ENCODE data around the gene OR10V1. TPM values are rescaled to one million over a fixed set of nuclear protein-coding genes. Genes with fewer than 3 reads are reported as not detected.

Gene OR10V1
- total and polyA plus RNA-seq, 9 of the 15 experiments (the other 6 are each of a cell fraction or from before 2014, with no cell fraction given) = not detected

DNA sequence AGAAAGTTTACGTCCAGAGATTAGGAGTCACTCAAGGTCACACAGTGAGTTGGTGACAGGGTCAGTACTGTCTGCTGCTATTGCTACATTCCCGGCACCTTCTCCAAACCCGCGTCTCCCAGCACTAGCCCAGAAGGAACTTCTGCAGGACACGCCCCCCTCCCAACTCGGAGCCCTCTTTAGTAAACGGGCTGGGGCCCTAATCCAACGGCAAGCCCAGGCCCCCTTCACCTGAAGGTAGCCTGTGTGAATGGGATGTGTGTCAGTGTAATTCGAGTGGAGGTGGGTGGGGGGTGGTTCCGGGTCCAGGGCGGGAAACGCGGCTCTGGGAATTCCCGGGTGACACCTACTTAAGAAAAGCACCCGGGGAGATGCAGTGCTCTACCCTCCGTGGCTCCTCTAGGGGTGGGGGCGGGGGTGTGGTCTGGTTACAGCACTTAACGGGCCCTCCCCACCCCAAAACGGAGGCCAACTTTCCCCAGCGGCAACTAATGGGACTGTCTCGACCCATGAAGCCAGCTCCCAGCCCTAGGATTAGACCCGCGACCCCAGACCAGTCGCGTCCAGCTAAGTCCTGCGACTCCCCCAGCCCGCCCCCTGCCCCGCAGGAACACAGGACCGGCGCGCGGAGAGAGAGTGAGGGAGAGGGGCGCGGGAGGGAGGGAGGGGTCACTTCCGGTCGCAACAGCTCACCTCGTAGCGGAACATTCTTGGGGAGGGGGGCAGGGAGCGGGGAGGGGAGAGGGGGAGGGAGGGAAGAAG lies 45.3 kb downstream of the OR10V1 start (continued):
- no peak for TF ChIP-seq ZNF318 (IDR thresholded peaks at IDR 0.05; ENCODE audit: borderline replicate concordance in 1 of 2, low read depth in 1 of 2)
- TF ChIP-seq ZNF217 (CRISPR knock-in tag; IDR thresholded peaks at IDR 0.05) = no peak
- TF ChIP-seq POLR2H (tag; IDR thresholded peaks at IDR 0.05; ENCODE audit: low read depth) = peak; percentile 49
- TF ChIP-seq JUND (IDR thresholded peaks at IDR 0.05; ENCODE audit: borderline replicate concordance, low read depth, low read length) = no peak
- TF ChIP-seq JUND (tag; IDR thresholded peaks at IDR 0.05; ENCODE audit: borderline replicate concordance, low read depth, low read length) = no peak
- TF ChIP-seq CHD4 (IDR thresholded peaks at IDR 0.05; ENCODE audit: insufficient read depth, insufficient replicate concordance, low read depth, low read length, poor library complexity, severe bottlenecking) = no peak
- 0 out of 2 replicates have a peak, but pooled peaks have one; percentile 17 for TF ChIP-seq ZBTB40 (IDR thresholded peaks at IDR 0.05)
- no peak for TF ChIP-seq ZBTB40 (CRISPR knock-in tag; IDR thresholded peaks at IDR 0.05)
- TF ChIP-seq SIRT6 (IDR thresholded peaks at IDR 0.05; ENCODE audit: low read depth, low read length) = no peak
